Caco-2 (cell line): ENCODE results near the gene RINL. TPM values are rescaled to one million over a fixed set of nuclear protein-coding genes. Genes with fewer than 3 reads are reported as not detected.
A peak's percentile ranks its signal among the peaks of the same experiment; 100 is the strongest.

Source experiments
- BruUV-seq: library from RNA; stranded (reverse); fragments of 400-500 nt; replicated peaks from 2 replicates; lab custom pipeline; 2021; lab: Mats Ljungman, UMichigan
- CTCF ChIA-PET: fragments of 300-600 bp; sonication (Branson Sonifier 250); formaldehyde crosslinking; loops from one replicate; lab custom pipeline; 2022; ENCODE audit warnings: antibody characterized with exemption; lab: Charles Lee
- POLR2A ChIA-PET: fragments of 300-600 bp; sonication (Branson Sonifier 250); formaldehyde crosslinking; loops from one replicate; lab custom pipeline; 2022; ENCODE audit warnings: antibody characterized with exemption; lab: Charles Lee
- DNase-seq, 2 experiments: peaks; one replicate each; pipeline versions ENCODE4 v3.0.0 to v3.0.0-alpha.2; 2020 to 2022
- H3K27me3 ChIP-seq: replicated peaks from 2 replicates; pipeline ENCODE4 v1.6.0; 2011; ENCODE audit warnings: low read length; ENCODE audit not compliant: control insufficient read depth, insufficient read depth
- H3K36me3 ChIP-seq: 2 replicates; pipeline ENCODE4 v1.5.1; 2011; ENCODE audit warnings: low read length; ENCODE audit not compliant: control insufficient read depth, insufficient read depth
- H3K4me1 ChIP-seq: fragments of 250-450 bp; sonication (Bioruptor Pico); 2 replicates; pipeline ENCODE4 v1.5.1; 2020; ENCODE audit warnings: mild to moderate bottlenecking
- H3K4me3 ChIP-seq: 2 replicates; pipeline ENCODE4 v1.5.1; 2011; ENCODE audit warnings: low read depth, mild to moderate bottlenecking, control low read depth, low read length
- H3K9me3 ChIP-seq: fragments of 250-450 bp; sonication (Bioruptor Pico); 2 replicates; pipeline ENCODE4 v1.5.1; 2020; ENCODE audit warnings: mild to moderate bottlenecking, moderate library complexity
- H3K27ac Mint-ChIP-seq: one replicate; pipeline ENCODE4 v1.8.0; 2022; ENCODE audit warnings: mixed read lengths; ENCODE audit not compliant: unreplicated experiment
- H3K27me3 Mint-ChIP-seq: one replicate; pipeline ENCODE4 v1.8.0; 2022; ENCODE audit warnings: mixed read lengths; ENCODE audit not compliant: insufficient read depth, unreplicated experiment
- H3K36me3 Mint-ChIP-seq: one replicate; pipeline ENCODE4 v1.8.0; 2022; ENCODE audit warnings: mild to moderate bottlenecking, mixed read lengths; ENCODE audit not compliant: insufficient read depth, unreplicated experiment
- H3K4me1 Mint-ChIP-seq: one replicate; pipeline ENCODE4 v1.8.0; 2022; ENCODE audit warnings: low read depth, mixed read lengths; ENCODE audit not compliant: unreplicated experiment
- H3K4me3 Mint-ChIP-seq: one replicate; pipeline ENCODE4 v1.8.0; 2022; ENCODE audit warnings: mild to moderate bottlenecking, moderate library complexity, mixed read lengths; ENCODE audit not compliant: unreplicated experiment
- H3K9me3 Mint-ChIP-seq: one replicate; pipeline ENCODE4 v1.8.0; 2022; ENCODE audit warnings: mixed read lengths; ENCODE audit not compliant: unreplicated experiment
- CTCF ChIP-seq, 2 experiments: fragments of 200-600 bp in 1 of 2; IDR thresholded peaks; 1 replicate in 1 of 2; 2 replicates in 1 of 2; pipeline versions ENCODE4 v1.5.1 to v1.8.0; 2011 to 2022; ENCODE audit warnings: antibody characterized with exemption in 1 of 2, control low read depth in 1 of 2, inconsistent platforms in 1 of 2, low read depth in 1 of 2, low read length in 1 of 2, mild to moderate bottlenecking in 1 of 2, moderate library complexity in 1 of 2; ENCODE audit not compliant: insufficient read depth in 1 of 2, severe bottlenecking in 1 of 2, unreplicated experiment in 1 of 2
- intact Hi-C: fragments of 100-400 bp; cut with micrococcal nuclease; formaldehyde crosslinking; loops from one replicate; pipeline ENCODE4 v1.10.0; 2022; ENCODE audit not compliant: unreplicated experiment
- total RNA-seq: library from RNA; stranded (reverse); gene quantifications from 2 replicates; pipeline ENCODE4 v1.2.3, GENCODE V29; 2022

RINL gene
- total RNA-seq, 1 experiment from 2014 or later = 1.9 TPM

- no peak overlapping the region for H3K4me3 Mint-ChIP-seq
- Histone ChIP-seq H3K9me3 (no peaks in the 10 kb centered on the region), H3K36me3 (no peaks in the 10 kb centered on the region; the same call in 1 of the 2 replicates), H3K4me1 (no peaks in the 10 kb centered on the region), H3K27me3 (no peaks in the 10 kb centered on the region), H3K4me3 (no peak overlapping the region)
- DNase-seq = no peak
- POLR2A ChIA-PET = no interaction called here
- TF ChIP-seq CTCF (IDR thresholded peaks at IDR 0.05; ENCODE audit: insufficient read depth in 1 of 2, low read depth in 1 of 2, low read length in 1 of 2, severe bottlenecking in 1 of 2, unreplicated experiment in 1 of 2) = no peak
- no peak overlapping the region for H3K27ac Mint-ChIP-seq
- H3K36me3 Mint-ChIP-seq = peaks cover 18% of the 10 kb centered on the region
- H3K27me3 Mint-ChIP-seq = no peaks in the 10 kb centered on the region
- no peaks in the 10 kb centered on the region for H3K4me1 Mint-ChIP-seq
- BruUV-seq = no TSS peak
- CTCF ChIA-PET = interaction anchor here (0.5 to 1.6 kb wide), 2 partner anchors 11 to 37 kb away, joined by 7 to 8 read pairs; partner anchors contain the start of genes MRPS12 and SARS2
- no peaks in the 10 kb centered on the region for H3K9me3 Mint-ChIP-seq
- intact Hi-C loops = no loop called here
Measured at GRCh38 chr19:38919837-38920601, 41.9 kb upstream of the RINL start.

DNA sequence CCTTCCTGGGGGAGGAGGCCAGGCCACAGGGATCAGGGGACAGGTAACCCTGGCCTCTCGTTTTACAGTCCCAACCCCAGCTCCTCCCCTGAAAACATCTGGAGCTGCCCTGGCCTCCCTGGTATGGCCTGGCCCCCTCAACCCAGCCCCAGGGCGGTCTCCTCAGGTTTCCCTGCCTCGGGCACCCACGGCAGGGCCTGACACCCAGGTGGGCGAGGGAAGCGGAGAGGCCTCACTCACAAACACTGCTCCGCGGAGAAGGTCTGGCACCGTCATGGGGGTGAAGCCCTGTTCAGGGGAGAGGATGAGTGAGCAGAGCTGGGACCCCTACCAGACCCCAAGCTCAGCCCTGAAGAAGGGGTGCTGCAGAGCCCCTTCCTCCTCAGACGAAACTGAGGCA, 40.5 kb upstream of the RINL start:
- intact Hi-C loops = no loop called here
- H3K4me1 ChIP-seq = no peaks in the 10 kb centered on the region
- H3K4me1 Mint-ChIP-seq = no peaks in the 10 kb centered on the region
- CTCF ChIA-PET = interaction anchor here (1.1 to 1.6 kb wide), 2 partner anchors 11 to 12 kb away, joined by 3 to 8 read pairs; partner anchors contain the start of genes MRPS12 and SARS2
- H3K27me3 Mint-ChIP-seq = no peaks in the 10 kb centered on the region
- H3K4me3 Mint-ChIP-seq = no peak overlapping the region
- H3K27me3 ChIP-seq = no peaks in the 10 kb centered on the region
- DNase-seq = no peak
- BruUV-seq = no TSS peak
- H3K36me3 ChIP-seq = no peaks in the 10 kb centered on the region; the same call in 1 of the 2 replicates
- POLR2A ChIA-PET = interaction anchor here (0.6 to 1.3 kb wide), 2 partner anchors 12 to 196 kb away, joined by 3 to 5 read pairs; partner anchors contain the start of genes MRPS12 and SARS2
- TF ChIP-seq CTCF (IDR thresholded peaks at IDR 0.05; ENCODE audit: insufficient read depth in 1 of 2, low read depth in 1 of 2, low read length in 1 of 2, severe bottlenecking in 1 of 2, unreplicated experiment in 1 of 2) = no peak
- no peaks in the 10 kb centered on the region for H3K9me3 ChIP-seq
- H3K4me3 ChIP-seq = no peak overlapping the region
- H3K27ac Mint-ChIP-seq = no peak overlapping the region
- peaks cover 25% of the 10 kb centered on the region for H3K36me3 Mint-ChIP-seq
- H3K9me3 Mint-ChIP-seq = no peaks in the 10 kb centered on the region

- BruUV-seq = no TSS peak
- peak; percentile 47 to 52 for TF ChIP-seq CTCF (IDR thresholded peaks at IDR 0.05; ENCODE audit: insufficient read depth in 1 of 2, low read depth in 1 of 2, low read length in 1 of 2, severe bottlenecking in 1 of 2, unreplicated experiment in 1 of 2)
- Mint-ChIP-seq H3K4me1 (no peaks in the 10 kb centered on the region), H3K4me3 (no peak overlapping the region), H3K9me3 (no peaks in the 10 kb centered on the region), H3K36me3 (peaks cover 30% of the 10 kb centered on the region), H3K27ac (no peak overlapping the region), H3K27me3 (no peaks in the 10 kb centered on the region)
- DNase-seq = peak; percentile 63 to 72
- Histone ChIP-seq H3K36me3 (no peaks in the 10 kb centered on the region; the same call in 1 of the 2 replicates), H3K4me3 (no peak overlapping the region), H3K4me1 (no peaks in the 10 kb centered on the region), H3K27me3 (no peaks in the 10 kb centered on the region), H3K9me3 (no peaks in the 10 kb centered on the region)
- intact Hi-C loops = no loop called here
- POLR2A ChIA-PET = interaction anchor here (0.6 to 1.3 kb wide), 2 partner anchors 13 to 264 kb away, joined by 3 to 5 read pairs; partner anchors contain the start of genes MRPS12 and SARS2
- CTCF ChIA-PET = interaction anchor here (0.7 to 1.6 kb wide), 3 partner anchors 11 to 13 kb away, joined by 3 to 8 read pairs (median 3); partner anchors contain the start of genes MRPS12 and SARS2
Measured at GRCh38 chr19:38917921-38918491, 39.9 kb upstream of the RINL start.
